CD4-positive, alpha-beta T cell (primary cell): Measurements from ENCODE around the gene LPAR2. TPM values are rescaled to one million over a fixed set of nuclear protein-coding genes. Genes with fewer than 3 reads are reported as not detected.

Experiments used
- ATAC-seq: fragments of 200-7000 bp; cut with Tn5 transposase; one replicate; pipeline ENCODE4 v1.10.0; 2022; ENCODE audit warnings: mild to moderate bottlenecking; ENCODE audit not compliant: poor library complexity
- CTCF ChIA-PET: fragments of 350-600 bp; sonication (Branson Sonifier 250); formaldehyde crosslinking; loops from one replicate; lab custom pipeline; 2021; ENCODE audit warnings: antibody characterized with exemption, inconsistent platforms; lab: Charles Lee
- POLR2A ChIA-PET: fragments of 350-600 bp; sonication (Branson Sonifier 250); formaldehyde crosslinking; loops from one replicate; lab custom pipeline; 2021; ENCODE audit warnings: antibody characterized with exemption, inconsistent platforms; lab: Charles Lee
- DNase-seq, 14 experiments: peaks; one replicate each; pipeline ENCODE4 v3.0.0-alpha.2; 2013 to 2020; ENCODE audit warnings: mixed read lengths in 2 of 14
- H3K27ac ChIP-seq, 2 donors: one replicate each; pipeline versions ENCODE4 v1.5.1 to v1.7.0; 2013; ENCODE audit warnings: low read length in 2 of 2, low read depth in 1 of 2, mild to moderate bottlenecking in 1 of 2
- H3K27me3 ChIP-seq, 2 experiments: 1 replicate in 1 of 2; 2 replicates in 1 of 2; pipeline versions ENCODE4 v1.6.1 to v1.7.0; 2013; ENCODE audit warnings: low read length in 2 of 2, control low read depth in 1 of 2, mild to moderate bottlenecking in 1 of 2, moderate library complexity in 1 of 2; ENCODE audit not compliant: insufficient read depth in 2 of 2, control insufficient read depth in 1 of 2
- H3K36me3 ChIP-seq: one replicate; pipeline ENCODE4 v1.6.1; 2013; ENCODE audit warnings: low read length, control low read depth; ENCODE audit not compliant: insufficient read depth
- H3K4me1 ChIP-seq: one replicate; pipeline ENCODE4 v1.6.1; 2013; ENCODE audit warnings: low read length, control low read depth; ENCODE audit not compliant: insufficient read depth
- H3K4me3 ChIP-seq: one replicate; pipeline ENCODE4 v1.5.1; 2013; ENCODE audit warnings: mild to moderate bottlenecking, low read length, moderate library complexity
- H3K9me3 ChIP-seq, 2 experiments: 1 replicate in 1 of 2; 2 replicates in 1 of 2; pipeline versions ENCODE4 v1.6.1 to v1.7.0; 2013; ENCODE audit warnings: low read length in 2 of 2, mild to moderate bottlenecking in 2 of 2, control low read depth in 1 of 2, moderate library complexity in 1 of 2; ENCODE audit not compliant: control insufficient read depth in 1 of 2, insufficient read depth in 1 of 2
- H3K27ac Mint-ChIP-seq: one replicate; pipeline ENCODE4 v1.8.0; 2020; ENCODE audit warnings: mixed read lengths
- H3K27me3 Mint-ChIP-seq: one replicate; pipeline ENCODE4 v1.8.0; 2021; ENCODE audit warnings: mixed read lengths
- H3K36me3 Mint-ChIP-seq: one replicate; pipeline ENCODE4 v1.8.0; 2021; ENCODE audit warnings: low read depth, mixed read lengths
- H3K4me1 Mint-ChIP-seq: one replicate; pipeline ENCODE4 v1.8.0; 2021; ENCODE audit warnings: low read depth, mixed read lengths
- H3K4me3 Mint-ChIP-seq: one replicate; pipeline ENCODE4 v1.8.0; 2020; ENCODE audit warnings: mild to moderate bottlenecking, mixed read lengths
- H3K9me3 Mint-ChIP-seq: one replicate; pipeline ENCODE4 v1.8.0; 2020; ENCODE audit warnings: mixed read lengths
- CTCF ChIP-seq: fragments of 200-600 bp; IDR thresholded peaks from one replicate; pipeline ENCODE4 v1.8.0; 2022; ENCODE audit warnings: antibody characterized with exemption, mild to moderate bottlenecking
- intact Hi-C, 2 experiments: fragments of 100-400 bp; cut with DNase I in 1 of 2; cut with micrococcal nuclease in 1 of 2; formaldehyde crosslinking; loops; one replicate each; pipeline versions ENCODE4 v1.15.1 to v1.9.0; 2023 to 2025; cut with DNase I, micrococcal nuclease
- total RNA-seq, 174 experiments: library from RNA in 2 of 174; stranded (reverse) in 2 of 174; gene quantifications; one replicate each; pipeline ENCODE4 v1.2.3 and lab custom pipeline; 2021 to 2026

Gene LPAR2
- total RNA-seq, 2 experiments from 2014 or later, result 85.9 to 93.7 TPM

DNA sequence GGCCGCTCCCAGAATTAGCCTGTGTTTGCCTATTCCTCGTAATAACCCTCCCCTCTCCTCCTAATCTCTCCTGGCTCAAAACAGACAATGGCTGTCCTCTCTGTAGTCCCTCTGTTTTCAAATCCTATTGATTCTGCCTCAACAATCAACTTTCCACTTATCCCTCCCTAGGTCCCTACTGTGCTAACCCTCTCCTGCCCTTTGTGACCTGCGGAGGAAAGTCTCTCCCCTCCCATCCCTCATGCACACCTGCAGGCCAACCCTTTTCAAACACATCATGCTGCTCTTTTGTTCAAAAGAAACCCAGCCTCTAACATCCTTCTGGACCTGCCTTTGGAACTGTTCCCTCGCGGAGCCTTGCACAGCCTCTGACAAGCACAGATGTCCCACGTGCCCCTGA, 52.6 kb downstream of the LPAR2 start:
- Histone ChIP-seq H3K4me3 (no peak overlapping the region), H3K27ac (no peak overlapping the region), H3K36me3 (peaks cover 10% of the 10 kb centered on the region), H3K27me3 (no peaks in the 10 kb centered on the region), H3K4me1 (peaks cover 9% of the 10 kb centered on the region), H3K9me3 (no peaks in the 10 kb centered on the region)
- H3K9me3 Mint-ChIP-seq, result no peaks in the 10 kb centered on the region
- no peaks in the 10 kb centered on the region for H3K27me3 Mint-ChIP-seq
- ATAC-seq (no peak), DNase-seq (no peak)
- peaks cover 10% of the 10 kb centered on the region for H3K4me1 Mint-ChIP-seq
- intact Hi-C loops, result loop anchor here in 1 of 2 experiments (5.0 kb wide), 1 partner anchor 42 kb away; the partner anchor contains the start of gene PBX4
- CTCF ChIA-PET, result interaction anchor here (1.8 kb wide), 1 partner anchor 68 kb away, joined by 4 read pairs; the partner anchor contains the start of gene GMIP
- TF ChIP-seq CTCF, result no peak
- POLR2A ChIA-PET, result no interaction called here
- H3K4me3 Mint-ChIP-seq, result no peak overlapping the region
- peaks cover 14% of the 10 kb centered on the region for H3K36me3 Mint-ChIP-seq
- H3K27ac Mint-ChIP-seq, result no peak overlapping the region

Other genes with a start within 250 kb of the LPAR2 start
- gene GATAD2A, start 222.5 kb downstream of the LPAR2 start, total RNA-seq, result 100 to 1,000 TPM; 104 to 107 TPM
- gene TSSK6, start 112.7 kb downstream of the LPAR2 start, total RNA-seq, result 1 to 10 TPM; 3.4 to 5.5 TPM
- gene NDUFA13, start 112.0 kb downstream of the LPAR2 start, total RNA-seq, result 100 to 1,000 TPM; 145 to 156 TPM
- 1 to 10 TPM; 3.7 to 4.4 TPM for gene YJEFN3, start 99.3 kb downstream of the LPAR2 start, total RNA-seq
- gene CILP2, start 90.0 kb downstream of the LPAR2 start, total RNA-seq, result 1 to 10 TPM; 1.1 to 1.7 TPM
- gene PBX4, start 9.5 kb downstream of the LPAR2 start, total RNA-seq, result 10 to 100 TPM; 50.1 to 51.8 TPM
- 10 to 100 TPM; 89.6 to 97.0 TPM for gene GMIP, start 15.4 kb upstream of the LPAR2 start, total RNA-seq
- gene ATP13A1, start 35.5 kb upstream of the LPAR2 start, total RNA-seq, result 10 to 100 TPM; 84.8 to 87.6 TPM
- gene ZNF101, start 40.6 kb upstream of the LPAR2 start, total RNA-seq, result 10 to 100 TPM; 58.8 to 60.6 TPM
- gene ZNF14, start 104.9 kb upstream of the LPAR2 start, total RNA-seq, result 10 to 100 TPM; 36.9 to 37.3 TPM
- gene ZNF506, start 193.5 kb upstream of the LPAR2 start, total RNA-seq, result 10 to 100 TPM; 48.0 to 50.7 TPM
- 1 to 10 TPM; 4.9 to 5.2 TPM for gene ZNF253, start 237.7 kb upstream of the LPAR2 start, total RNA-seq